ENCODE data around the gene TESMIN.

GRCh38 chr11:68775951-68776388 is 24.6 kb upstream of the TESMIN start:
- TF ChIP-seq POLR2A (IDR thresholded peaks at IDR 0.05; ENCODE audit: low read length): no peak
- TF ChIP-seq GATA1 (IDR thresholded peaks at IDR 0.05; ENCODE audit: low read depth, low read length): no peak
